ENCODE measurements around the gene CKB. TPM values are rescaled to one million over a fixed set of nuclear protein-coding genes. Genes with fewer than 3 reads are reported as not detected.

Gene CKB
- polyA plus RNA-seq, 2 of the 4 experiments (the other 2 are of a cell fraction) = 52.3 to 79.8 TPM

- ATAC-seq (no peak), DNase-seq (ENCODE audit: low read depth in 1 of 2, low spot score in 1 of 2) (no peak), FAIRE-seq (no peak)
- H3K9me3 ChIP-seq = no peaks in the 10 kb centered on the region
- H3K27ac ChIP-seq = no peak overlapping the region
- no peak overlapping the region for H3K4me3 ChIP-seq
- ChIA-PET POLR2A (no interaction called here), CTCF (interaction anchor here (1.1 to 28.8 kb wide), 7 partner anchors 8 to 446 kb away, joined by 3 to 489 read pairs (median 4); partner anchors contain the start of genes BAG5, CKB, COA8 and TRMT61A)
- 84% methylated on average over 10 of the region's 22 CpGs for WGBS (ENCODE audit: missing lambda C conversion rate)
- TF ChIP-seq TP53 (CRISPR knock-in tag; IDR thresholded peaks at IDR 0.05) = no peak
- no peak for TF ChIP-seq NPAS2 (CRISPR knock-in tag; IDR thresholded peaks at IDR 0.05; ENCODE audit: borderline replicate concordance)
- no peak for TF ChIP-seq HEYL (CRISPR knock-in tag; IDR thresholded peaks at IDR 0.05)
- TF ChIP-seq HMGXB4 (CRISPR knock-in tag; IDR thresholded peaks at IDR 0.05; ENCODE audit: borderline replicate concordance) = no peak
- TF ChIP-seq JUNB (IDR thresholded peaks at IDR 0.05) = no peak
- no peak for TF ChIP-seq RARB (CRISPR knock-in tag; IDR thresholded peaks at IDR 0.05)
- no peak for TF ChIP-seq HDAC2 (IDR thresholded peaks at IDR 0.05)
- no peak for TF ChIP-seq FOSB (CRISPR knock-in tag; IDR thresholded peaks at IDR 0.05)
- TF ChIP-seq RFX5 (IDR thresholded peaks at IDR 0.05) = no peak
- no peak for TF ChIP-seq ZFP36 (IDR thresholded peaks at IDR 0.05; ENCODE audit: borderline replicate concordance, partially characterized antibody)
- TF ChIP-seq PHF8 (IDR thresholded peaks at IDR 0.05; ENCODE audit: borderline replicate concordance, low read depth) = no peak
- TF ChIP-seq USF2 (IDR thresholded peaks at IDR 0.05) = no peak
- TF ChIP-seq EHMT2 (IDR thresholded peaks at IDR 0.05; ENCODE audit: low read depth) = no peak
- TF ChIP-seq E2F6 (IDR thresholded peaks at IDR 0.05; ENCODE audit: borderline replicate concordance, low read depth) = no peak
- H3K4me2 ChIP-seq = no peak overlapping the region
- peaks cover 14% of the 10 kb centered on the region; the same call in 2 of the 3 replicates for H3K4me1 ChIP-seq
These were observed 28.1 kb upstream of the CKB start for GRCh38 chr14:103550451-103551337.

GRCh38 chr14:103549361-103550311, 27.0 kb upstream of the CKB start:
- 85% methylated on average over 27 of the region's 30 CpGs for WGBS (ENCODE audit: missing lambda C conversion rate)
- CTCF ChIA-PET = interaction anchor here (0.6 to 28.8 kb wide), 7 partner anchors 9 to 351 kb away, joined by 3 to 489 read pairs (median 4); partner anchors contain the start of genes BAG5, CKB, COA8 and TRMT61A
- POLR2A ChIA-PET = no interaction called here

More at GRCh38 chr14:103549361-103550311, 27.0 kb upstream of the CKB start:
- ATAC-seq = no peak
- DNase-seq (ENCODE audit: low read depth in 1 of 2, low spot score in 1 of 2) = no peak
- no peaks in the 10 kb centered on the region for H3K9me3 ChIP-seq
- TF ChIP-seq EHMT2 (IDR thresholded peaks at IDR 0.05; ENCODE audit: low read depth) (no peak), ZC3H11A (IDR thresholded peaks at IDR 0.05) (no peak), HOXB13 (CRISPR knock-in tag; IDR thresholded peaks at IDR 0.05; ENCODE audit: low read depth) (no peak), MAX (IDR thresholded peaks at IDR 0.05) (no peak), CBX8 (IDR thresholded peaks at IDR 0.05) (no peak), RNF2 (IDR thresholded peaks at IDR 0.05; ENCODE audit: borderline replicate concordance, low read depth) (no peak), NR3C1 (IDR thresholded peaks at IDR 0.05) (no peak), CHD4 (IDR thresholded peaks at IDR 0.05; ENCODE audit: borderline replicate concordance) (no peak), RFX5 (IDR thresholded peaks at IDR 0.05) (no peak), CHD2 (IDR thresholded peaks at IDR 0.05; ENCODE audit: low read length, partially characterized antibody) (no peak), POLR2A (IDR thresholded peaks at IDR 0.05; ENCODE audit: low read length) (no peak), ELK1 (IDR thresholded peaks at IDR 0.05; ENCODE audit: low read depth, low read length) (no peak)
- H3K27ac ChIP-seq = no peak overlapping the region
- H3K4me2 ChIP-seq = no peak overlapping the region
- H3K4me1 ChIP-seq = peaks cover 14% of the 10 kb centered on the region; the same call in 2 of the 3 replicates
- no peak overlapping the region for H3K4me3 ChIP-seq
- no peak for FAIRE-seq

Measured in A549 (cell line).